Measurements from ENCODE around the gene PINLYP.

DNA sequence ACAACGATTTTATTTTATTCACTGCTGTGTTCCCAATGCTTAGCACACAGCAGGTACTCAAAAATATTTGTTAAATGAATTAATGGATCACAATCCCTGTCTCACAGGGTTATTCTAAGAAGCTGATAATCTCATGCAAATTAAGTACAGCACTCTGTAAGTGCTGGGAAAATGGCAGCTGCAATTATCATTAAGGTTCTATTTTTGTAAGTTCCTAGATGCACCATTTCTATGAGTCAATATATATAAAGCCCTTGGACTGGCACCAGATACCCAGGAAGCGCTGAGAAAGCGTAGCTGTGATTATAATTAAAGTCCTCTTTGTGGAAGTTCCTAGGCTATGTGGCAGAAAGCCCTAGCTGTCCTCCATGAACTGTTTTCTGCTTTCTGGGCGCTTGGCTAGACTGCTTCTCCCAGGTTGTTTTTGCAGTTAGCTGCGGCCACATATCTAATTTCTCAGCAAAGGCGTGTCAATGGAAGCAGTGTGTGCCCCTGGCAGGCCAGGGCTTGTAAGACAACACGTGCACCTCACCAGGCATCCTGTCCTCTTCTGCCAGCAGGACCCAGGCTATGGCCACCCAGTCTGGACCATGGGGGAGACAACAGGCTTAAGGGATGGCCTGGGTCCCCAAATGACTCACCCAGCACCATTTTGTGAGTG, 31.1 kb downstream of the PINLYP start:
- TF ChIP-seq CTCF (IDR thresholded peaks at IDR 0.05) (no peak), POLR2A (IDR thresholded peaks at IDR 0.05) (no peak), EP300 (IDR thresholded peaks at IDR 0.05) (no peak)

Data from tibial nerve (tissue), 4 donors.